ENCODE results near the gene WDR27.

Gene WDR27

GRCh38 chr6:169641461-169642085 lies 60.3 kb downstream of the WDR27 start:
- no peak for DNase-seq
- Mint-ChIP-seq H3K27me3 (ENCODE audit: low read depth, poor library complexity) (no peaks in the 10 kb centered on the region), H3K36me3 (ENCODE audit: low read depth) (peaks cover 36% of the 10 kb centered on the region), H3K4me1 (peaks cover 36% of the 10 kb centered on the region), H3K4me3 (no peak overlapping the region), H3K27ac (peak overlapping the region; percentile 68), H3K9me3 (no peaks in the 10 kb centered on the region)
- TF ChIP-seq CTCF (IDR thresholded peaks at IDR 0.05): no peak

DNA sequence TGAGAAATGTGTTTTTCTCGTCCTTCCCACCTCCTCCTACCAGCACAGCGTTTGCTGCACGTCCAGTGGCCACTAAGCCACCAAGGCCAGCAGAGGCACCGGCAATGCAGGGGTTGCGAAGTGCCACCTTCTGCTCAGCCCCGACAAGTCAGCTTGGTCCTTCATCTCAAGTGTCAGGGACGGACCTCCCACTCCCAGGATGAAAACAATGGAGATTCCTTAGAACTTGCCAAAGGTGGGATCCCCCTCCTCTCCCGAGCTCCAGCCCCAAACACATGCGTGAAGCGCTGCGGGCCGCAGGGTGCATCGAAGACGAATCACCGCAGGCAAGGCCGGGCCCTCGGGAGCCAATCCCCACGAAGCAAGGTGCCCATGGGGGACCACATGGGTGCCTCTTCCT lies 60.8 kb downstream of the WDR27 start:
- Mint-ChIP-seq H3K27me3 (ENCODE audit: low read depth, poor library complexity) (no peaks in the 10 kb centered on the region), H3K9me3 (no peaks in the 10 kb centered on the region), H3K27ac (peak overlapping the region; percentile 87), H3K4me1 (peaks cover 31% of the 10 kb centered on the region), H3K4me3 (no peak overlapping the region), H3K36me3 (ENCODE audit: low read depth) (peaks cover 36% of the 10 kb centered on the region)
- TF ChIP-seq CTCF (IDR thresholded peaks at IDR 0.05): no peak
- DNase-seq: no peak

DNA sequence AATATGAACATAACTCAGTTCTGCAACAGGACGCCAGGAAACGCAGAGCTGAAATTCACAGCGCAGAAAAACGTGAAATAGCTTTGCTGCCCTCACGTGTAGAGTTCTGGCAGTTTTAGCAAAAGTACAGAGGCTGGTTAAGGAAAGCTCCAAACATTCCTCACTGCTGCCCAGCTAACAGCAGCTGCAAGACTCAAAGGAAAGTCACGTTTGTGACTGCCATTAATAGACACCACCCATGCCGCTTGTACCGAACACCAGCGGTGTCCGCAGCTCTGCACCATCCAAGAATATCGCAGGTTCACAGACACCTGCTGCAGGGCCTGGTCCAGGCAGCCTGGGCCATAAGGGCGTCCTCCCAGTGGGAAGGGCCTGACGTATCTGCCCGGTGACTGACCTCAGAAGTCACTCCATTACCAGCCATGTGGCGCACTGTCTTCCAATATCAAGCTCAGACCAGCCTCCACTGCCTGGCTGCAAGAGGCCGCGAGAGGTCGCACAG lies 61.4 kb downstream of the WDR27 start:
- Mint-ChIP-seq H3K4me1 (peaks cover 31% of the 10 kb centered on the region), H3K36me3 (ENCODE audit: low read depth) (peaks cover 36% of the 10 kb centered on the region), H3K27ac (peak overlapping the region; percentile 87), H3K4me3 (no peak overlapping the region), H3K27me3 (ENCODE audit: low read depth, poor library complexity) (no peaks in the 10 kb centered on the region), H3K9me3 (no peaks in the 10 kb centered on the region)
- TF ChIP-seq CTCF (IDR thresholded peaks at IDR 0.05): no peak
- DNase-seq: no peak

DNA sequence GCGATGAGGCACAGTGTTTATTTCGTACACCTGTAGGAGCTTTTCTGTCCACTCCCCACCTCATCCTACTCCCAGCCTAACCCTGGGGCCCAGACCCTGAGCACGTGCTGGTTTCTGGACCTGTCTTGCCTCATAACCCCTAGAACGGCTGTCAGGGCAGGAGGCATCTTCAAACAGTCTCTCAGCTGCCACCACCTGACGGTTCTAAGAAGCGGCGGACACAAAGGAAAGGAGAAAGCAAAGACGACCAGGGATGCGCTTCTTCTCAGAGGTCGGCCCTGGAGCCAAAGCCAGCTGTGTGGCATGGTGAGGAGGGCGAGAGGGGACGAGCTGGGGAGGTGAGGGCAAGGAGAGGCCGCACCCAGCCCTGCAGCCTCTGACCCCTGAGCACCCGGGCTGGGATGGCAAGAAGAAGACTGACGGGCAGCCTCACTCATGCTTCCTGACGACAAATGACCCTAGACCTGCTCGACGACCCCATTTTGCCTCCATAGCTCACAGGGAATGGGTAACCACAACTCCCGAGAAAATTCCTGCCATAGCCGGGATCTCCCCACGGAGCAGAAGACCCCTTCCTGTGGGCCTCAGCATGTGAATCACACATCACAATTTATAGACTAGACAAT lies 62.1 kb downstream of the WDR27 start:
- Mint-ChIP-seq H3K4me3 (no peak overlapping the region), H3K4me1 (peaks cover 31% of the 10 kb centered on the region), H3K36me3 (ENCODE audit: low read depth) (peaks cover 37% of the 10 kb centered on the region), H3K27me3 (ENCODE audit: low read depth, poor library complexity) (no peaks in the 10 kb centered on the region), H3K9me3 (no peaks in the 10 kb centered on the region), H3K27ac (peak overlapping the region; percentile 85)
- TF ChIP-seq CTCF (IDR thresholded peaks at IDR 0.05): no peak
- no peak for DNase-seq

DNA sequence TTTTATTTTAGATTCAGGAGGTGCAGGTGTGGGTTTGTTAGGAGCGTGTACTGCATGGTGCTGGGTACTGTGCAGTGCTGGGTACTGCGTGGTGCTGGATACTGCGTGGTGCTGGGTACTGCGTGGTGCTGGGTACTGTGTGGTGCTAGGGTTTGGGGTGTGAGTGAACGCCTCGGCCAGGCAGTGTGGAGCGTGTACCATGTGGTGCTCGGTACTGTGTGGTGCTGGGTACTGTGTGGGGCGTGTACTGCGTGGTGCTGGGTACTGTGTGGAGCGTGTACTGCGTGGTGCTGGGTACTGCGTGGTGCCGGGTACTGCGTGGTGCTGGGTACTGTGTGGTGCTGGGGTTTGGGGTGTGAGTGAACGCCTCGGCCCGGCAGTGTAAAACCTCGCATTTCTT lies 62.9 kb downstream of the WDR27 start:
- no peaks in the 10 kb centered on the region for H3K9me3 Mint-ChIP-seq
- no peak overlapping the region for H3K27ac Mint-ChIP-seq
- H3K36me3 Mint-ChIP-seq (ENCODE audit: low read depth): peaks cover 46% of the 10 kb centered on the region
- H3K4me3 Mint-ChIP-seq: no peak overlapping the region
- no peak for DNase-seq
- H3K4me1 Mint-ChIP-seq: peaks cover 31% of the 10 kb centered on the region
- TF ChIP-seq CTCF (IDR thresholded peaks at IDR 0.05): no peak
- no peaks in the 10 kb centered on the region for H3K27me3 Mint-ChIP-seq (ENCODE audit: low read depth, poor library complexity)

GRCh38 chr6:169638388-169638787 lies 63.4 kb downstream of the WDR27 start:
- H3K27ac Mint-ChIP-seq: no peak overlapping the region
- TF ChIP-seq CTCF (IDR thresholded peaks at IDR 0.05): no peak
- peaks cover 31% of the 10 kb centered on the region for H3K4me1 Mint-ChIP-seq
- no peak for DNase-seq
- peaks cover 47% of the 10 kb centered on the region for H3K36me3 Mint-ChIP-seq (ENCODE audit: low read depth)
- no peaks in the 10 kb centered on the region for H3K27me3 Mint-ChIP-seq (ENCODE audit: low read depth, poor library complexity)
- no peak overlapping the region for H3K4me3 Mint-ChIP-seq
- H3K9me3 Mint-ChIP-seq: no peaks in the 10 kb centered on the region

Data from nephron progenitor cell (in vitro differentiated cells).